CD4-positive, alpha-beta T cell treated with Interleukin-15 for 1 hour (primary cell): ENCODE results near the gene FXR2.

Experiments
- DNase-seq: peaks from one replicate; pipeline ENCODE4 v3.0.0-alpha.2; 2020

The FXR2 gene

DNA sequence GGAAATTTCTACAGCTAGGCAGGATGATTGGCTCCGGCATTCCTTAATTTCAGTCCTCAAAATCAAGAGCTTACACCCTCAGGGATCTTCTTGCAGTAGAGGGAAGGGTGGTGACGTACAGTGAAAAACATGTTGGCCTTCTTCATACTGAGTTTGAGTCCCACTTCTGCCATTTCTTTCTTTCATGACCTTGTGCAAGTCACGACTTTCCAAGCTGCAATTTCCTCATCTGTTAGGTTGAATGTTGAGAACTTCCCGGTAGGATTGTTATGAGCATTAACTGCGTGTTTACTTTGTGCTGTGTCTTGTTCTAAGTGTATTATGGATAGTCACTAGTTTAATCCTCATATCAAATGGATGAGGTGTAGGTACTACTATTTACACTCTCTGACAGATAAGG, 45.1 kb downstream of the FXR2 start:
- no peak for DNase-seq

DNA sequence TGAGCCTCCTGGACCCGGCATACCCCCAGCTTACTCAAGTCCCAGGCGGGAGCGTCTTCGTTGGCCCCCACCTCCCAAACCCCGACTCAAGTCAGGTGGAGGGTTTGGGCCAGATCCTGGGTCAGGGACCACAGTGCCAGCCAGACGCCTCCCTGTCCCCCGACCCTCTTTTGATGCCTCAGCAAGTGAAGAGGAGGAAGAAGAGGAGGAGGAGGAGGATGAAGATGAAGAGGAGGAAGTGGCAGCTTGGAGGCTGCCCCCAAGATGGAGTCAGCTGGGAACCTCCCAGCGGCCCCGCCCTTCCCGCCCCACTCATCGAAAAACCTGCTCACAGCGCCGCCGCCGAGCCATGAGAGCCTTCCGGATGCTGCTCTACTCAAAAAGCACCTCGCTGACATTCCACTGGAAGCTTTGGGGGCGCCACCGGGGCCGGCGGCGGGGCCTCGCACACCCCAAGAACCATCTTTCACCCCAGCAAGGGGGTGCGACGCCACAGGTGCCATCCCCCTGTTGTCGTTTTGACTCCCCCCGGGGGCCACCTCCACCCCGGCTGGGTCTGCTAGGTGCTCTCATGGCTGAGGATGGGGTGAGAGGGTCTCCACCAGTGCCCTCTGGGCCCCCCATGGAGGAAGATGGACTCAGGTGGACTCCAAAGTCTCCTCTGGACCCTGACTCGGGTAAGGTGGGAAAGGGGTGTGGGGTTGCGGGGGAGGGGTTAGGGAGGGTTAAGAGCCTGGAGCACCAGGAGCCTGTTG, 51.4 kb downstream of the FXR2 start:
- no peak for DNase-seq

DNA sequence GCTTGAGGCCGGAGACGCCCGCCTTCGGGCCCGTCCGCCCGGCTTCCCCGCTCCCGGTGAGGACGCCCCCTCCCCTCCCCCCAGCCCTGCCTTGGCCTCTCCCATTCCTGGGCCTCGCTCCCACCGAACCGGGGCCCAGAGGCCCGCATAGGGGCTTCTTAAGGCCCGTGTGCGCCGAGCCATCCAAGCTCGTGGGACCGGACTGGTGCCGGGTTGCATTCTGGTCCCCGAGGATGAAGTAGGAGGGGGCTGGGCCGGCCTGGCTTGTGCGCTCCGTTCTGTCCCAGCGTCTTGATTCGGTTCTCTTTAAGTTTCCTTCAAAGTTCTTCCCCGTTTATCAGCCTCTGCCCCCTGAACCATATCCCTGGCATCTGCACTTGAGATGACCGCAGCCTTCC, 52.5 kb downstream of the FXR2 start:
- DNase-seq: no peak

DNA sequence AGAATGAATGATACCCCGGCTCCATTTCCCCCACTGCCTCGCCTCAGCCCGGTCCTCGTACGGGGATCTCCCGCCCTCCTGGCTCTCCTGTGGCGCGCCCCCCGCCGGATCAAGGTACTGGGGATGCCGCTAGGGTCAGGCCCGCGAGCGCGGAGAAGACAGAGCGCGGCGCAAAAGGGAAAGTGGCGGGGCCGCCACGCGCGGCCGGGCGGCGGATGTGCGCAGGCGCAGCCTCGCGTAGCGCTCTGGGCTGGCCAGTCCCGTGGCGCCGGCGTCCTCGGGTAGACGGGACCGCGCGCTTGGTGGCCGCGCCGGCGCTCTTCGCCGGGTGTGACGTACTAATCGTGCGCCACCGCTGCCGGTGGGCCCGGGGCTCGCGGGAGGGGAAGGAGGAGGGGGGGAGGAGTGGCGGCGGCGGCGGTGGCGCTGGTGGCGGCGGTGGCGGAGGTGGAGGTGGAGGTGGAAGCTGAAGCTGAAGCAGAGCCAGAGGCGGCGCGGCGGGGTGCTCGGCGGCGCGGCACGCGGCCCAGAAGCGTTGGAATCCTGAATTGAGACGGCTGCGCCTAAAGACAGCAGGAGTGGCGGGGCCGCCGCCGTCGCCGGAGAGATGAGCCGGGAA, 53.0 kb downstream of the FXR2 start, which contains the start of gene SENP3:
SENP3 (plus strand) TSS at position 331 of the 619 bp plus-strand sequence. CDS start 1,158 bp downstream, outside the sequence.
- DNase-seq: peak; percentile 93

DNA sequence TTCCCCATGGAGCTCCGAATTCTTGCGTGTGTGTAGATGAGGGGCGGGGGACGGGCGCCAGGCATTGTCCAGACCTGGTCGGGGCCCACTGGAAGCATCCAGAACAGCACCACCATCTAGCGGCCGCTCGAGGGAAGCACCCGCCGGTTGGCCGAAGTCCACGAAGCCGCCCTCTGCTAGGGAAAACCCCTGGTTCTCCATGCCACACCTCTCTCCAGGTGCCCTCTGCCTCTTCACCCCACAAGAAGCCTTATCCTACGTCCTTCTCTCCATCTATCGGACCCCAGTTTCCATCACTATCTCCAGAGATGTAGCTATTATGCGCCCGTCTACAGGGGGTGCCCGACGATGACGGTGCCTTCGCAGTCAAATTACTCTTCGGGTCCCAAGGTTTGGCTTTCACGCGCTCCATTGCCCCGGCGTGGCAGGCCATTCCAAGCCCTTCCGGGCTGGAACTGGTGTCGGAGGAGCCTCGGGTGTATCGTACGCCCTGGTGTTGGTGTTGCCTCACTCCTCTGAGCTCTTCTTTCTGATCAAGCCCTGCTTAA, 53.6 kb downstream of the FXR2 start:
- peak; percentile 84 for DNase-seq

DNA sequence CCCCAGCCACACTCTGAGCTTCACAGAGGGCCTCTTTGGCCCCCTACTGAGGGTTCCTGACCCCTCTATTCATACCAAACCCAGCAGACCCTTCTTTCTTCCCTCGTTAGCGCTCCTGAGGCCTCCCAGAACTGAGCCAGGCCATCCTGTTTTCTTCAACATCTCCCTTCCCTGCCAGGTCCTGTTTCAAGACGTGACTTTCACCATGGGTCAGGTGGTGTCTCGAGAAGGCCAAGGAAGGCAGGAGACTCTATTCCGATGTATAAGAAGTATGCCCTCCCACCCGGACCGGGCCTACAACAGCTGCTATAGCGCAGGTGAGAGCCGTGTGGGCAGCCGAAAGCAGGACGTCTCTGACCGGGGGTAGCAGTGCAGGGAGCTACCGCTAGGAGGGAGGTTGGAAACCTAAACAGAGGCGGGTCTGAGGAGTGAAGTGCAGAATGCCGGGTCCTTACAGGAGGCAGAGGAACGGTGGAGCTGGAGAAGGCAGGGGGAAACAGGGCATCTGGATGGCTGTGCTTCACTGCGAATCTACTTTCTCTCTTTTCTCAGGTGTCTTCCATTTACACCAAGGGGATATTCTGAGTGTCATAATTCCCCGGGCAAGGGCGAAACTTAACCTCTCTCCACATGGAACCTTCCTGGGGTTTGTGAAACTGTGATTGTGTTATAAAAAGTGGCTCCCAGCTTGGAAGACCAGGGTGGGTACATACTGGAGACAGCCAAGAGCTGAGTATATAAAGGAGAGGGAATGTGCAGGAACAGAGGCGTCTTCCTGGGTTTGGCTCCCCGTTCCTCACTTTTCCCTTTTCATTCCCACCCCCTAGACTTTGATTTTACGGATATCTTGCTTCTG, 54.3 kb downstream of the FXR2 start:
- peak; percentile 59 for DNase-seq

DNA sequence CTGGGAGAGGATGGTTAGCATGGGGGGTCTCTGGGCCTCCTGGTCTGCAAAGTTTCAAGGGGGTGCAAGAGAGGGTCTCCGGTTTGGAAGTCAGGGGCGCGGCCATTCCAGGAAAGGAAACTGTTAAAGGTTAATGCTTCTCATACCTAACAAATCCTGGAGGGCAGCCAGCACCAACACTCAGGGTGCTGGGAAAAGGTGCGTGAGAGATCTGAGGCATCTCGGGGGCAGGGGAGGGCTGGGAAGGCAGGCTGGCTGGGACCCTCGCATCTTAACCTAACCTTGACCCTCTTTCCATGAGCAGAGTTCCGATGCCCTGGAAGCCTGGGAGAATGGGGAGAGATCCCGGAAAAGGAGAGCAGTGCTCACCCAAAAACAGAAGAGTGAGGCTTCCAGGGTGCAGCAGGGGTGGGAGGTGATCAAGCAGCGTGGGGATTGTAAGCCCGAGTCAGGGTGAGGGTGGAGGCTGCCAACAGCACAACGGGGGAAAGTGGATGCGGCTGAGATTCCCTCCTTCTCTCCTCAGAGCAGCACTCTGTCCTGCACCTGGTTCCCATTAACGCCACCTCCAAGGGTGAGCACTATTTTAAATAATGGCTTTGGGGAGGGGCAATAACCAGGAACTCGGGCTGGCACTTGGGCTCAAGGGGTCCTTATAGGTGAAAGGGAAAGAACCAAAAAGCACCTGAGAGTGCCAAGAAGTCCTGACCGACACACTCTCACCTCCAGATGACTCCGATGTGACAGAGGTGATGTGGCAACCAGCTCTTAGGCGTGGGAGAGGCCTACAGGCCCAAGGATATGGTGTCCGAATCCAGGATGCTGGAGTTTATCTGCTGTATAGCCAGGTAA, 55.2 kb downstream of the FXR2 start:
- no peak for DNase-seq

DNA sequence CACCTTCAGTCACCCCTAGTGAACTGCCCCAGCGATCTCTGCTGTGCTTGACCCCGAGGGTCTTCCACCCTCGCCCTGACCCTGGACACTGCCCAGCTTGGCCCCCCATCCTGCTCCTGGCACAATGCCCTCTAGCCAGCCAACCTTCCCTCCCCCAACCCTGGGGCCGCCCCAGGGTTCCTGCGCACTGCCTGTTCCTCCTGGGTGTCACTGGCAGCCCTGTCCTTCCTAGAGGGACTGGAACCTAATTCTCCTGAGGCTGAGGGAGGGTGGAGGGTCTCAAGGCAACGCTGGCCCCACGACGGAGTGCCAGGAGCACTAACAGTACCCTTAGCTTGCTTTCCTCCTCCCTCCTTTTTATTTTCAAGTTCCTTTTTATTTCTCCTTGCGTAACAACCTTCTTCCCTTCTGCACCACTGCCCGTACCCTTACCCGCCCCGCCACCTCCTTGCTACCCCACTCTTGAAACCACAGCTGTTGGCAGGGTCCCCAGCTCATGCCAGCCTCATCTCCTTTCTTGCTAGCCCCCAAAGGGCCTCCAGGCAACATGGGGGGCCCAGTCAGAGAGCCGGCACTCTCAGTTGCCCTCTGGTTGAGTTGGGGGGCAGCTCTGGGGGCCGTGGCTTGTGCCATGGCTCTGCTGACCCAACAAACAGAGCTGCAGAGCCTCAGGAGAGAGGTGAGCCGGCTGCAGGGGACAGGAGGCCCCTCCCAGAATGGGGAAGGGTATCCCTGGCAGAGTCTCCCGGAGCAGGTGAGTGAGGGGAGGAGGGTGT, 56.0 kb downstream of the FXR2 start, which contains the start of gene TNFSF13:
TNFSF13 (plus strand) TSS at position 207 of the 776 bp plus-strand sequence; CDS start at position 497, 290 bp downstream.
- DNase-seq: no peak

DNA sequence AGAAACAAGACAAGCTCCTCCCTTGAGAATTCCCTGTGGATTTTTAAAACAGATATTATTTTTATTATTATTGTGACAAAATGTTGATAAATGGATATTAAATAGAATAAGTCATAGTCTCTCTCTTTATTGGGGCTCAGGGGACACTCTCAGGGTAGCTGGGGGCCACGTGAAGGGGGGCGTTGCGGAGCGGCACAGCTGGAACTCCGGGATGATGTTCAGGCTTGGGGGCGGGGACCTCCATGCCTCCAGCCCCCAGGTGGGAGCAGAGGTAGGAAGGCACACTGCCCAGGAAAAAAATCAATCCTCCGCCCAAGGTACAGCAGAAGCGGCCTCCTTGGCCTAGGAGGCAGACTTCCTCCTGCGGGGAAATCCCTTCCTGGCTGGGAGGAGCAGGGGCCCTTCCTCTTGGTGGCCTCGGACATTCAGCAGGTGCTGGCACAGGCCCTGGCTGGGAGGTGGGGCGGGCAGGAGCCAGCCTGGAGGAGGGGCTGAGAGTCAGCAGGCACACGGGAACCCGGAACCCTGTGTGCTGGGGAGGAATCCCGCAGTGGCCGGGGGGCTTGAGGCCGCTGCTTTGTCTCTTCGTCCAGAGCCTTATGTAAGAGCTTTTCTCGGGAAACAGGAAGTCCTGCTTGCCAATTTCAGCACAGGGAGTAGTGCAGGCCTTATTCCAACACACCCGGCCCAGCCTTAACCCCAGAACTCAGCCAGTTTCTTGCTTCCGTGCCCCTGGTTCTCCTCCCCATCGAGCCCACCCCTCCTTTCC, 56.7 kb downstream of the FXR2 start:
- DNase-seq: peak; percentile 69

DNA sequence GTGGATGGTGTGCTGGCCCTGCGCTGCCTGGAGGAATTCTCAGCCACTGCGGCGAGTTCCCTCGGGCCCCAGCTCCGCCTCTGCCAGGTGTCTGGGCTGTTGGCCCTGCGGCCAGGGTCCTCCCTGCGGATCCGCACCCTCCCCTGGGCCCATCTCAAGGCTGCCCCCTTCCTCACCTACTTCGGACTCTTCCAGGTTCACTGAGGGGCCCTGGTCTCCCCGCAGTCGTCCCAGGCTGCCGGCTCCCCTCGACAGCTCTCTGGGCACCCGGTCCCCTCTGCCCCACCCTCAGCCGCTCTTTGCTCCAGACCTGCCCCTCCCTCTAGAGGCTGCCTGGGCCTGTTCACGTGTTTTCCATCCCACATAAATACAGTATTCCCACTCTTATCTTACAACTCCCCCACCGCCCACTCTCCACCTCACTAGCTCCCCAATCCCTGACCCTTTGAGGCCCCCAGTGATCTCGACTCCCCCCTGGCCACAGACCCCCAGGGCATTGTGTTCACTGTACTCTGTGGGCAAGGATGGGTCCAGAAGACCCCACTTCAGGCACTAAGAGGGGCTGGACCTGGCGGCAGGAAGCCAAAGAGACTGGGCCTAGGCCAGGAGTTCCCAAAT, 57.4 kb downstream of the FXR2 start:
- DNase-seq: no peak

DNA sequence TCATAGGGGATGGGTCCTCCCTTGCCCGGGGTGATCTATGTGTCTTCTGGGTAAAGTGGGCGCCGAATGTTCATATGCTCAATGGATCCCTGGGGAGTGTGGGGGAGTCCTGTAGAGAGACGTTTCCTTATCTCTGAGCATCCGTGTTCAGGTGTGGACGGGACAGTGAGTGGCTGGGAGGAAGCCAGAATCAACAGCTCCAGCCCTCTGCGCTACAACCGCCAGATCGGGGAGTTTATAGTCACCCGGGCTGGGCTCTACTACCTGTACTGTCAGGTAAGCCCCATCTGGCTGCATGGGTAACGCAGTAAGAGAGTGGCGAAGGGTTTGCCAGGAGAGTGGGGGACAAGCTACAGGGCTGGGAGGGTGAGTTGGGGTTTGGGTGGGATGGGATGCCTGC, 58.1 kb downstream of the FXR2 start:
- DNase-seq: no peak

DNA sequence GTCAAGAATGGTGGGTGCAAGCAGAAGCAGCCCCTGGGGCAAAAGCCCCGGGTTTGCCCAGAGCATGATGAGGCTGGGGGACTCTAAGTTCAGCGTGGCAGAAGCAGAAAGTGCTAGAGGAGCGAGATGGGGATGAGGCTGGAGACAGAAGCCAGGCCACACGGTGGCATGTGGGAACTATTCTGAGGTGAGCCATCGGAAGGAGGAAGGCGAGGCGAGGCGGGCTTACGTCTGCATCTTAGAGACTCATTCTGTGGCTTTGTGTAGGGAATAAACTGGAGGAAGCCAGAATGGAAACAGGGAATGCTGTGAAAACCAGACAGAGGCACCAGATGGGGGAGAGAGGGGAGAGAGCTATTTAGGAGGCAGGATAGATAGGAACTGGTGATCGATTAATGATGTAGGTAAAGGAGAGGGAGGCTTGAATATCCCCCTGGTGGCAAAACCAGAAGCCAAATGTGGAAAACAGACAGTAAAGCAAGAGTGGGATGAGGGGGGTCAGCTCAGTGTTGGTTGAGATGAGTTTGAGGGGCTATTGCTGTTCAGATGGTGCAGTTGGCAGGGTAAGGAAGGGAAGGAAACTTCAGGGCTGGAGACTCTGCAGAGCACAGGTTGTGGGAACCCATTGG, 59.3 kb downstream of the FXR2 start:
- DNase-seq: no peak

DNA sequence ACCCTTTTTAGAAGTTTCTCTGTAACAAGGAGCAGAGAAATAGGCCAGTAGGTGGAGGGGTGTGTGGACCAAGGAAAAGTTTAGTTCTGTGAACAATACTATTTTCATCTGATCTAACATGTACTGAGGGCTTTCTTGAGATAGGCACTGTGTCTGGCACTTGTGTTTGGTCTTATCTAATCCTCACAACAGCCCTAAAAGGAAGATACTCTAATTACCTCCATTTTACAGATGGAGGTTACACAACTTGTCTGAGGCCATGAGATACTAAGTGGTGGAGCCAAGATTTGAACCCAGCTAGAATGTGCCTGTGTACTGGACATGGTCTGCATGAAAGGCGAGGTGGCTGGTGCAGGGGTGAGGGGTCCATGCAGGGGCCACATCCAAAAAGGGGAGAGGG, 61.3 kb downstream of the FXR2 start:
- no peak for DNase-seq

DNA sequence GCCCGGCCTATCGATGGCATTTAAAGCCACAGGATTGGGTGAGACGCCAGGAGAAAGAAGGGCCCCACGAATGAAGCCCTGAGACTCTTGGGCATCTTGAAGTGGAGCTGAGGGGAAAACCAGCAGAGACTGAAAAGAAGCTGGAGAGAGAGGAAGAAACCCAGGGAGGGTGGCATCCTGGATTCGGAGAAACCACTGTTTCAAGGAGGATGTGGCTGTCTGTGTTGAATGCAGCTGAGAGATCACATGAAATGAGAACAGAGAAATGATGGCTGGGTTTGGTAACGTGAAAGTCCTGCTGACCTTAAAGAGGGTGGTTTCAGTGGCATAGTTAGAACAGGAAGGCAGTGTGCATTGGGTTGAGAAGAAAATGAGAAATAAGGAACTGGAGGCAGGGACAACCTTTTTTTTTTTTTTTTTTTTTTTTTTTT, 62.1 kb downstream of the FXR2 start:
- DNase-seq: peak; percentile 59

DNA sequence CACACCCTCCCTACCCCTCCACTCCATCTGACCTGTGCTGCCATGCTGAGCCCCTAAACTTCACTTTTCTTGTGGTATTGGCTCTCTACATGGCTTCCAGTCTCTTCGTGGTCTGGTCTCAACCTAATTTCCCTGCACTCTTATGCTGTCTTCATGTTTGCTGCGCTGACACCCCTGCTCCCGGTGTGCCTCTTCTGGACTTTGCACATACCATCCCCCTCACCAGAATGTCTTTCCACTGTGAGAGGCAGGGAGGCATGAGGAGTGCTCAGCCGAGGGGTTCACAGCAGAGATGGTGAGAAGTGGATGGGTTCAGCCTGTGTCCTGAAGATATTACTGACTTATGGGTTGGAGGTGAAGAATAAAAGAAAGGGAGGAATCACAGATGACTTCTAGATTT, 63.3 kb downstream of the FXR2 start:
- no peak for DNase-seq

DNA sequence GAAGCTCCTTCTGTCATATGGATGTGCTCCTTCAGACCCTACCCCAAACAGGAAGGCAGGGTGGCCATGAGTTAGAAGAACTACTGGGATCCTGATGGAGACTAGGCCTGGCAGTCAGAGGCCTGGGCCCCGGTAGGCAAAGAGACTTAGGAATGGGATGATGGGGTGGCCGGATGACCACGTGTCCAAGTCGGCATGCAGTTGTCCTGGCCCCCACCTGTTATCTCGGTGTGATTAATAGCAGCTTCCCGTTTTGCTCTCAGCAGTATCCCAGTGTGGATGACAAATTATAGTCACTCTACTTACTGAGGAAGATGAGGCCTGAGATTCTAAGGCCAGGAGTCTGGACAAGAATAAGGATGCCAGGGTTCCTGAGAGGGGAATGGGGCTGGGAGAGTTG, 64.4 kb downstream of the FXR2 start:
- DNase-seq: no peak

DNA sequence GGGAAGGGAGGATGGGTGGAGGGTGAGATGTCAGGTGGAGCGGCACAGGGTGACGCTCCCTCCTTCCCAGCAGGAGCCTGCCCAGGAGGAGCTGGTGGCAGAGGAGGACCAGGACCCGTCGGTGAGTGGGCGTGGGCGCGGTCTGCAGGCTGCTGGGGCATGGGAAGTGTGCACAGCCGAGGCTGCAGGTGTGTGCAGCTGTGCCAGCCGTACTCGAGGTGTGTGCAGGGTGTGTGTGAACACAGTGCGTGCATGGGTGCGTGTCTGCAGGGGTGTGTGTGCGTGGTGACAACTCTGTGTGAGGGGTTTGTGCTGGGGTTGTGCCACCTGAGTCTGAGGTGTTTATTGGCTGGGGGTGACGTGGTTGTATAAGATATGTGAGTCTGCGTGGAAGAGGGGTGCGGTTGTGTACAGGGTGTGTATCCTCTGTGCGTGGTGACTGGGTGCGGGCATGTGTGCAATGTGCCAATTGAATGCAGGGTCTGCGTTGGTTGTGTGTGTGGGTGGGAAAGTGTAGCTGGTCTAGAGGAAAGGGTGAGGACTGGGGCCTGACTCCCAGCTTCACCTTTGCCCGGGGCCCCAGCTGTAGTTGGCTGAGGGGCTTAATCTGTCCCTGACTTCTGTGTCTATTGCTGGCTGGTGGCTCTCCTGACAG, 65.2 kb downstream of the FXR2 start:
- peak; percentile 48 for DNase-seq

DNA sequence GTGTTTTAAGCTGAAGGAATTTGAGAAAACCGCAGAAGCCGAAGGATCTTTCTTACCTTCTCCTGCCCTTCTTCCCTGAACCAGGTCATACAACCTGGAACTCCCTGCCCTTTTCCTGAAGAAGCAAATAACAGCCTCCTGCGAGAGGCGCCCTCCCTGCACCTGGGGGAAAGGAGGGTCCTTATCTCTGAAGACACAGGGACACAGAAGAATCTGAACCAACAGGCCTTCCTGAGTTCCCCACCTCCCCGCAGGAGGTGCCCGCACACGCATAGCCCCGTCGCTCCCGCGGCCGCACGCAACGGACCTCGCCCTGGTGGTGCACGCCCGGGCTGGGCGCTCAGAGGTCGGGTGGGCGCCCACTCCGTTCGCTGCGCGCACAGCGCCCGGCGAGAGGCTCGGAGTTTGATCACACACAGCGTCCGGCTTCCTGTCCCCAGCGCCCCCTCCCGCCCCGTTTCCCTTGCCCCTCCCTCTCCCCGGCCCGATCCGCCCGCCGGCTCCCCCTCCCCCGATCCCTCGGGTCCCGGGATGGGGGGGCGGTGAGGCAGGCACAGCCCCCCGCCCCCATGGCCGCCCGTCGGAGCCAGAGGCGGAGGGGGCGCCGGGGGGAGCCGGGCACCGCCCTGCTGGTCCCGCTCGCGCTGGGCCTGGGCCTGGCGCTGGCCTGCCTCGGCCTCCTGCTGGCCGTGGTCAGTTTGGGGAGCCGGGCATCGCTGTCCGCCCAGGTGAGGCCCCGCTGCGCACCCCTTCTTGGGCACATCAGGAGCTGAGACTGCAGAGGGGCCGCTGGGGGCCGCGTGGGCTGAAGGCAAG, 65.9 kb downstream of the FXR2 start, which contains the start of gene TNFSF12:
TNFSF12 (plus strand) TSS at position 474 of the 816 bp plus-strand sequence; CDS start at position 570, 96 bp downstream.
- DNase-seq: peak; percentile 32
